Mammary epithelial cell (primary cell): Measurements from ENCODE around the gene RHBDL1.

ENCODE experiments used
- EZH2 ChIP-seq: IDR thresholded peaks from 2 replicates; pipeline ENCODE4 v1.6.1; 2012; ENCODE audit warnings: low read length, inconsistent platforms, borderline replicate concordance
- TF ChIP-seq, protein P1 (sequence below), 2 donors: IDR thresholded peaks in 1 of 2; conservative IDR thresholded peaks in 1 of 2; 2 replicates each; pipeline ENCODE4 v1.5.1; 2011 to 2012; ENCODE audit warnings: inconsistent platforms in 2 of 2, low read length in 2 of 2, mild to moderate bottlenecking in 2 of 2, control low read depth in 1 of 2, low read depth in 1 of 2; ENCODE audit not compliant: insufficient read depth in 1 of 2; ENCODE audit errors: extremely low read depth in 1 of 2

DNA sequence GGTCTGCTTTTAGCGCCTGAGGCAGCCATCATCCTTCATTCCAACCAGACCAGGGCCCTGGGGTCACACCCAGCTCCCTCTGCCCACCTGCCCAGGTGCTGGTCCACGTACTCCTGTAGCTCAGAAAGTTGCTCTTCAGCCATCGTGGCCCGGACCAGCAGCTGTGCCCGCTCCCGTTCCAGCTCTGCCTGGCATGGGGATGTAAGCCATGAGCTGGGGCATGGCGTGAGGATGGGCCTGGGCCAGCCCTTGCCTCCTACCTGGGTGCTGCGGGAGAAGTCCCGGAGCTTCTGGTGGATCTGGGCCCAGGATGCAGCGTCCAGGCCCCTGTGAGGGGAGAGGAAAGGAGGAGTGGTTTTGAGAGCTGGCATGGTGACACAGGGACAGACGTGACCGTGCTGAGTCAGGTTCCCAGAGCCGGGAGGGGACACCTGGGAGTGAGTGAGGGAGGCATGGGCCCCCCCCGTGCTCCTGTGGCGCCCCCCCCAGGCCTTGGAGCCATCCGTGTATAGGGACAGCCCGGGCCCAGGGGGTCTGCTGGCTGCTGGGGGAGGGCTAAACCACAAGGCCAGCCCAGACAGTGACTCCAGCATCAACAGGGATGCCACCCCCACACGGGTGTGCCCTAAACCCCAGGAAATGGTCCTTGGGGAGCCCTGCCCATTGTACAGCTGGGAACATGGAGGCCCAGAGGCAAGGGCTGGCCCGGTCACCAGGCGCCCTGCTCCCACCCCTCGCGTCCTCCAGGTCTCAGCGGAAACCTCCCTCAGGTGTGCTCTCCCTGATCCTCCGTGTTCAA is 47.6 kb downstream of the RHBDL1 start:
- TF ChIP-seq, protein P1, sequence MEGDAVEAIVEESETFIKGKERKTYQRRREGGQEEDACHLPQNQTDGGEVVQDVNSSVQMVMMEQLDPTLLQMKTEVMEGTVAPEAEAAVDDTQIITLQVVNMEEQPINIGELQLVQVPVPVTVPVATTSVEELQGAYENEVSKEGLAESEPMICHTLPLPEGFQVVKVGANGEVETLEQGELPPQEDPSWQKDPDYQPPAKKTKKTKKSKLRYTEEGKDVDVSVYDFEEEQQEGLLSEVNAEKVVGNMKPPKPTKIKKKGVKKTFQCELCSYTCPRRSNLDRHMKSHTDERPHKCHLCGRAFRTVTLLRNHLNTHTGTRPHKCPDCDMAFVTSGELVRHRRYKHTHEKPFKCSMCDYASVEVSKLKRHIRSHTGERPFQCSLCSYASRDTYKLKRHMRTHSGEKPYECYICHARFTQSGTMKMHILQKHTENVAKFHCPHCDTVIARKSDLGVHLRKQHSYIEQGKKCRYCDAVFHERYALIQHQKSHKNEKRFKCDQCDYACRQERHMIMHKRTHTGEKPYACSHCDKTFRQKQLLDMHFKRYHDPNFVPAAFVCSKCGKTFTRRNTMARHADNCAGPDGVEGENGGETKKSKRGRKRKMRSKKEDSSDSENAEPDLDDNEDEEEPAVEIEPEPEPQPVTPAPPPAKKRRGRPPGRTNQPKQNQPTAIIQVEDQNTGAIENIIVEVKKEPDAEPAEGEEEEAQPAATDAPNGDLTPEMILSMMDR (conservative IDR thresholded peaks at IDR 0.05 in 1 of 2, IDR thresholded peaks at IDR 0.05 in 1 of 2; ENCODE audit: extremely low read depth in 1 of 2, insufficient read depth in 1 of 2, low read depth in 1 of 2, low read length in 2 of 2), result no peak
- no peak for TF ChIP-seq EZH2
